Activated gamma-delta T cell treated with anti-CD3 and anti-CD28 coated beads, Interleukin-2, amount 50 U/mL, for 16 hours (primary cell): Measurements from ENCODE around the gene ZBTB32.
"Not testable (repeated sequence)": the region's sequence is repeated elsewhere in the genome, so short reads cannot be mapped to it uniquely, and the experiment has no call there.

Source experiments
- DNase-seq: peaks from one replicate; pipeline ENCODE4 v3.0.0-alpha.2; 2020; ENCODE audit warnings: low read depth

Gene ZBTB32

GRCh38 chr19:35720648-35721047 is 16.3 kb downstream of the ZBTB32 start:
- no peak for DNase-seq

GRCh38 chr19:35721374-35721773 is 17.0 kb downstream of the ZBTB32 start:
- DNase-seq = no peak

GRCh38 chr19:35722461-35722860 is 18.1 kb downstream of the ZBTB32 start:
- DNase-seq = no peak

- no peak for DNase-seq
Measured at GRCh38 chr19:35722897-35723296, 18.5 kb downstream of the ZBTB32 start.

GRCh38 chr19:35723671-35724070 is 19.3 kb downstream of the ZBTB32 start:
- DNase-seq = no peak

- DNase-seq = not testable (repeated sequence)
Measured at GRCh38 chr19:35724132-35724531, 19.8 kb downstream of the ZBTB32 start.

GRCh38 chr19:35724560-35724959 is 20.2 kb downstream of the ZBTB32 start:
- no peak for DNase-seq

GRCh38 chr19:35725216-35725861 is 21.0 kb downstream of the ZBTB32 start:
- DNase-seq = no peak

GRCh38 chr19:35727053-35727955 is 22.9 kb downstream of the ZBTB32 start:
- no peak for DNase-seq

- DNase-seq = no peak
Measured at GRCh38 chr19:35727956-35728706, 23.8 kb downstream of the ZBTB32 start.

GRCh38 chr19:35729021-35729420 is 24.7 kb downstream of the ZBTB32 start:
- no peak for DNase-seq

GRCh38 chr19:35729763-35730162 is 25.4 kb downstream of the ZBTB32 start:
- no peak for DNase-seq

- no peak for DNase-seq
Measured at GRCh38 chr19:35730326-35730725, 26.0 kb downstream of the ZBTB32 start.

- no peak for DNase-seq
Measured at GRCh38 chr19:35731353-35731752, 27.0 kb downstream of the ZBTB32 start.

- no peak for DNase-seq
Measured at GRCh38 chr19:35731779-35732405, 27.5 kb downstream of the ZBTB32 start.

GRCh38 chr19:35732540-35733179 is 28.3 kb downstream of the ZBTB32 start:
- DNase-seq = no peak

GRCh38 chr19:35733180-35734125 is 29.1 kb downstream of the ZBTB32 start:
- DNase-seq = no peak

- DNase-seq = no peak
Measured at GRCh38 chr19:35734273-35734672, 29.9 kb downstream of the ZBTB32 start.

- DNase-seq = no peak
Measured at GRCh38 chr19:35734889-35735288, 30.5 kb downstream of the ZBTB32 start.
